TTC549 (cell line): Measurements from ENCODE around the gene GNA15.
"Not testable (repeated sequence)": the region's sequence is repeated elsewhere in the genome, so short reads cannot be mapped to it uniquely, and the experiment has no call there.

ENCODE experiments used
- FAIRE-seq: peaks from 2 replicates; lab custom pipeline; 2012; peaks lifted over from hg19 to GRCh38; lab: Jason Lieb, UNC

Gene GNA15

GRCh38 chr19:3190921-3191805 lies 55.3 kb downstream of the GNA15 start:
- no peak for FAIRE-seq

GRCh38 chr19:3191806-3192104 lies 55.9 kb downstream of the GNA15 start:
- FAIRE-seq = not testable (repeated sequence)

GRCh38 chr19:3192228-3192635 lies 56.4 kb downstream of the GNA15 start:
- FAIRE-seq = no peak

GRCh38 chr19:3192684-3193083 lies 56.9 kb downstream of the GNA15 start:
- no peak for FAIRE-seq

GRCh38 chr19:3193256-3194105 lies 57.6 kb downstream of the GNA15 start:
- FAIRE-seq = no peak

GRCh38 chr19:3194106-3195087 lies 58.6 kb downstream of the GNA15 start:
- no peak for FAIRE-seq

- FAIRE-seq = no peak
Measured at GRCh38 chr19:3196064-3196932, 60.5 kb downstream of the GNA15 start.

GRCh38 chr19:3196933-3197205 lies 61.0 kb downstream of the GNA15 start:
- FAIRE-seq = no peak

- FAIRE-seq = no peak
Measured at GRCh38 chr19:3198901-3199700, 63.3 kb downstream of the GNA15 start.

- FAIRE-seq = no peak
Measured at GRCh38 chr19:3201072-3201700, 65.4 kb downstream of the GNA15 start.

- no peak for FAIRE-seq
Measured at GRCh38 chr19:3201911-3202310, 66.1 kb downstream of the GNA15 start.

- no peak for FAIRE-seq
Measured at GRCh38 chr19:3202346-3202745, 66.5 kb downstream of the GNA15 start.

- not testable (repeated sequence) for FAIRE-seq
Measured at GRCh38 chr19:3202895-3203294, 67.1 kb downstream of the GNA15 start.

- FAIRE-seq = no peak
Measured at GRCh38 chr19:3203805-3204645, 68.2 kb downstream of the GNA15 start.

- no peak for FAIRE-seq
Measured at GRCh38 chr19:3204646-3205275, 68.9 kb downstream of the GNA15 start.

GRCh38 chr19:3206216-3206953 lies 70.6 kb downstream of the GNA15 start:
- no peak for FAIRE-seq

GRCh38 chr19:3207461-3208242 lies 71.8 kb downstream of the GNA15 start:
- FAIRE-seq = no peak
